Activated CD4-positive, alpha-beta T cell treated with anti-CD3 and anti-CD28 coated beads for 4 hours (primary cell): ENCODE results near the gene PHYH.
"Not testable (repeated sequence)": the region's sequence is repeated elsewhere in the genome, so short reads cannot be mapped to it uniquely, and the experiment has no call there.

Source experiments
- DNase-seq, 2 donors: peaks; one replicate each; pipeline ENCODE4 v3.0.0-alpha.2; 2020

PHYH gene

DNA sequence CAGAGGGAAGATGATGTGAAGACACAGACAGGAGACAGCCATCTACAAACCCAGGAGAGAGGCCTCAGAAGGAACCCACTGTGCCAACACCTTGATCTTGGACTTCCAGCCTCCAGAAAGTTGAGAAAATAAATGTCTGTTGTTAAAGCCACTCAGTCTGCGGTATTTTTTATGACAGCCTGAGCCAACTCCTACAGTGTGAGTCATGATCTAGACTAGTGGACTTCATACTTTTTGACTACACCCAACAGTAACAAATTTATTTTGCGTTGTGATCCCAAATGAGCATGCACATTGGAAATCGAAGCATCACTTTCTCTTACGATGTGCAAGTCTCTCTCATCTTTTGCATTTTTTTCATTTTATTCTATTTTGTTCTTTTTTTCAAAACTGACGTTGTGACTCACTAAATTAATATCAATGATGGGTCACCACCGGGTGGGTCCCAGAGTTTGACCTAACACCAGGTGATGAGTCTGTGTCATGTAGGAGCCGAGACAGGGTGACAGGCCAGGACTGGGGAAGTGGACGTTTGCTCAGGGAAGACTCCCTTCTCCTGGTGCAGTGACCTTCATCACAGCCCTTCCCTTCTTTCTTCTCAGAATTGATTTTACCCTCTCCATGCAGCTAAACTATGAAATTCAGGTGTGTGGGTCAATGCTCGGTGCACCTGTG is 28.9 kb downstream of the PHYH start:
- DNase-seq, result no peak

DNA sequence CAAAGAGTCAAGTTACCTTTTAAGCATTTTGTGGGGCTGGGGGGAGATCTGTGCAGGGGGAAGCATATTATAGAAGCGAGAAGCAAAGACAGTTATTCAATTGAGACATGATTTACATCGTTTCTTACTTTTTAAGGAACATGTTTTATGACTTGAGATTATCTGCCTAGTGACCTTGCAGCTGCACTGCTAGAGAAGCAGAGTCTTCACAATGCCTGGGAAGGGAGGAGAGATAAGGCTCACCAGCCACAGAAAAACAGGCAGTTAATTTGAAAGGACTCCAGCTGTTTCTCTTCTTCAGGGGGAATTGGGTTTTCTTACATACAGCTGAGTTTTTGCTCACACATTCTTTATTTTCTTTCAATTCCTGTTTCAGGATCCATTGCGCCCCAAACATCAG is 31.0 kb downstream of the PHYH start:
- DNase-seq, result no peak

GRCh38 chr10:13268310-13268709 is 31.6 kb downstream of the PHYH start:
- DNase-seq, result no peak

- no peak for DNase-seq
Observed at GRCh38 chr10:13263591-13263990, 36.3 kb downstream of the PHYH start.

GRCh38 chr10:13262433-13262832 is 37.4 kb downstream of the PHYH start:
- no peak for DNase-seq

GRCh38 chr10:13257621-13258140 is 42.2 kb downstream of the PHYH start:
- DNase-seq, result no peak

GRCh38 chr10:13256627-13257026 is 43.2 kb downstream of the PHYH start:
- no peak for DNase-seq

- no peak for DNase-seq
Observed at GRCh38 chr10:13253726-13254125, 46.1 kb downstream of the PHYH start.

- DNase-seq, result no peak
Observed at GRCh38 chr10:13247784-13248183, 52.1 kb downstream of the PHYH start.

DNA sequence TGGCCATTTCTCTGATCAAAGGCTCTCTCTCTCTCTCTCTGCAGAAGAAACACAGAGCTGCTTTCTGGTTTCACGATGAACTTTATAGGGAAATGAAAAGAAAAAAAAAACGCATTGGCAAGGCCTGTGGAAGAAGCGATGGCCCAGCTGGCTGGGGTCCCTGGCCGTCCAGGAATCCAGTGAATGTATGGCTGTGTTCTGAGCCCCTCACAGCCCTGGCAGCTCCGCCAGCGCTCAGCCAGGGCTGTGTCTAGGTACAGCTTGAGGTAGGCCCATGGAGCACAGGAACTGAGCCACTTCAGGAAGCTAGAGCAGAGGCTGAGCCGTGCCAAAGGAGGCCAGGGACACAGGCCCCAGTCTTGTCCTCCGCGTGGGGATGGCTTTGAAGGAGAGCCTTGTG is 52.6 kb downstream of the PHYH start:
- no peak for DNase-seq

GRCh38 chr10:13242260-13242659 is 57.6 kb downstream of the PHYH start:
- not testable (repeated sequence) for DNase-seq

DNA sequence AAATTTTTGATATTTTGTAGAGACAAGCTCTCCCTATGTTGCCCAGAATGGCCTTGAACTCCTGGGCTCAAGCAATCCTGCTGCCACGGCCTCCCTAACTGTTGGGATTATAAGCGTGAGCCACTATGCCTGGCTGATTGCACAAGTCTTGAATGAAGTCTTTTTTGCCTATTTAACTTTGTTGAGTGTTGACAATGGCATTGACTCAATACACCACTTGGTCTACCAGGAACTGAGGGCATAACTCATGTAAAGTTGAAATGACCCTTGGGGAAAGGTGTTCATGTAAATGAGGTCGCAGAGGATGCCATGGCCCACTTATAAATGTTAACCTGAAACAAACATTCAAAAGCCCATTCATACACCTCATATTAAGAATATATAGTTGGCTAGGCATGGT is 58.3 kb downstream of the PHYH start:
- DNase-seq, result no peak

GRCh38 chr10:13239923-13240322 is 59.9 kb downstream of the PHYH start:
- no peak for DNase-seq

DNA sequence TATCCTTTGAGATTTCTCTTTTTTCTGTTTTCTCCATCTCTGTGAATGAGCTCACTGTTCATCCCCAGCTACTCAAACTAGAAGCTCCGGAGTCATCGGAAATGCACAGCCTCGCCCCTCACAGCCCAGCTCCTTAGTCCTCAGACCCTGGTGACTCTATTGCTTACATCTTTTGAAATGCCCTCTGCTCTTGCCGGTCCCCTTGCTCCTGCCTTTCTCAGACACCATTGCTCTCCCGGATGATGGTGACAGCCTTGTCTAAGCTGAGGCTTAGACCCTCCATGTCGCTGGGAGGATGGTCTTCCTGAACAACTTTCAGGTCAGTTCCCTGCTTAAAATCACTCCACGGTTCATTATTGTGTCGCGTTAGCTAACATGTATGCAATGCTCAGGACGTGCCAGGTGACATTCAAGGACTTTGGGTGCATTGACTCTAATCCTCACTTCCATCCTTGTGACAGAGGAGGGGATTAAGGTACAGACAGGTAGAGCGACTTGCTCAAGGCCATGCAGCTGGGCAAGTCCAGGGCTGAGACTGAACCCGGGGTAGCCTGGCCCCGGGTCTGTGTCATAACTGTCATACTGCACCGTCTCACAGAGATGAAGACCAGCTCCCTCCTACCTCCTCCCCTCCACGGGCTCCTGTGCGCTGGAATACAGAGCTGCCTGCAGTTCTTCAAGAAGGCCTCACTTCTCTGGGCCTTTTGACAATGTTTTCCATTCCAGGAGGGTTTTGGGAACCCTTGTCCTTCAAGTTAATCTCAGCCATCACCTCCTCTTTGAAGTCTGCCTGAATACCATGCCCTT is 61.4 kb downstream of the PHYH start:
- DNase-seq, result no peak

DNA sequence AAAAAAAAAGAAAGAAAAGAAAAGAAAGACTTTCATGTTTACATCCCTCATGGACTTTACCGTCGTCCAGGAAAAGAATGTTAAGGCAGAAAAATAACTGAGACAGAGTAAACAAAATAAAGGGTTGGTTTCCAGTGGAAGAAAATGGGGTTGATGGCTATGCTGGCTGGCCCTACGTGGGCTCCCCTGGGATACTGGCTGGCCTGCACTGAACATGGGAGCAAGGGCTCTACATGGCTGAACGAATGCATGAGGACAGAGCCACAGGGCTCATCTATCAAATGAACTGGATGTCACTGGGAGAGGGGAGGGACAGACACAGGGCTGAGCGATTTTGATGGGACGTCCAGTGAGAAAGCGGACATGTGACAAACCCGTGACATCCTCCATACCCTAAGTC is 63.2 kb downstream of the PHYH start:
- DNase-seq, result no peak

- not testable (repeated sequence) for DNase-seq
Observed at GRCh38 chr10:13234736-13235135, 65.1 kb downstream of the PHYH start.

DNA sequence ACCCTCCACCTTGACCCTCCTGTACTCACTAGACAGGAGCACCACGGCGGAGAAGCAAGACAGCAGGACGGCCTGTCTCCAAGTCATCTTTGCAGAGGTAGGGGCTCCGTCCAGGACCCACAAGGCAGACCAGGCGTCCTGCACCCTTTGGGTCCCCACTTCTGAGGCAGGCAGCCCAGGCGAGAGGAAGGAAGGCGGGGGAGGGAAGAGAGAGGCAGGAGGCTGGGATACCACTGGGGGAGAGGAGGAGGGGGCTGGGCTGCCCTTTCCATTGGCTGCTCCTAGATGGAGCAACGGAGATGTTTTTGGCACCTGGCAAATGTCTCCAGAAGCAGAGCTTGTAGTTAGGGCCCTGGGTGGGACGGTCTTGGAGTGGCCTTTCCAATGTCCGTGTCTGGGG is 65.7 kb downstream of the PHYH start, which contains the start of gene UCMA:
Gene UCMA (minus strand): TSS at position 203 of the 400 bp plus-strand sequence. CDS start 116 bp downstream, at position 87.
- no peak for DNase-seq

DNA sequence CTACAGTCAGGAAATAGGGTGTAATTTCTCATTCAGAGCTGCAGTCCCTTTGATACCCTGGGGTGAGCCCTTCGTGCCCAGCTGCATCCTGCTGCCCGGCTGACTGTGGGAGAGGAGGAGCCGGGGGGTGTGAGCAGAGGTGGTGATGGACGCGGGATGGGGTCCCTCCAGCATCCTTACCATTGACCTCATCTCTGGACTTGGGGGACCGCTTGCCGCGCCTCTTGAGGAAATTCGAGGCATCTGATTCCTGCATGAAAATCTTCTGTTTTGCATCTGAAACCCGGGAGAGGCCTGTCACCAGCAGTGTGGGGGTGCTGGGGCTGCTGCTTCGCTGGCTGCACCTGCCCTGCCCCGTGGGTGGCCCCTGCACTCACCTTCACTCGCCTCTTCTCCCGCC is 66.5 kb downstream of the PHYH start:
- no peak for DNase-seq

DNA sequence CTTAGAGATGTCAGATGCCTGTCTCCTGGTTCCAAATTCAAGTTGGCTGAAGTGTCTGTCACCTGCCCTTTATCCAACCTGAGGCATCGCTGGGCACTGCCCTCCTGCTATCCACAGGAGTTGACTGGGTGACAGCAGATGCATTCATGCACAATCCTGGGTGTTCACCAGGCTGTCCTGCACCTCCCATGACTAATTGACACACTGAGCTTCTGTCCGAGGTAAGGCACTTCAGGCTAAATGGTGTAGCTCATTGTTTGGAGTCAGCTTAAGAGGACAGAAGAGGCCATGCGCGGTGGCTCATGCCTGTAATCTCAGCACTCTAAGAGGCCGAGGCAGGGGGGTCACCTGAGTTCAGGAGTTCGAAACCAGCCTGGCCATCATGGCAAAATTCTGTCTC is 68.1 kb downstream of the PHYH start:
- no peak for DNase-seq

DNA sequence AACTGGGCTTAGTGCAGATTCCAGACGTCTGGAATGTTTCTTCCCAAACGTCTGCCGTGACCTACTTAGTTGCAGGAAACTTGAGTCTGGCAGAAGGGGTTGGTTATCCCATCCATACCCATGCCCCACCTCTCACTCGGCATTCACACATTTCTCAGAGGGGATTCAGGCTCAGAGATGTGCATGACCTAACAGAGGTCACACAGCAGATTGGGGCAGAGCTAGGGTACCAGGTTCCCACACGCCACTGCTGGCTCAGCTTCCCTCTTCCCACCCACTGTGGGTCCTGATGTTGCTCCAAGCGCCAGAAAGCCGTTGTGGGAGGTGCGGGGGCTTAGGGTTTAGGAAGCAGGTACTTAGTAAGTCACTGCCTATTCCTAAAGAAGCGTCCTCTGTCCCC is 68.7 kb downstream of the PHYH start:
- no peak for DNase-seq
